HL-60 (cell line): ENCODE measurements around the gene SMIM44.
"Not testable (repeated sequence)": the region's sequence is repeated elsewhere in the genome, so short reads cannot be mapped to it uniquely, and the experiment has no call there.

Experiments used
- DNase-seq, 2 experiments: peaks; one replicate each; pipeline ENCODE4 v3.0.0-alpha.2; 2010 to 2020; ENCODE audit warnings: low read depth in 1 of 2, low spot score in 1 of 2
- H3K27ac ChIP-seq: fragments of 250-450 bp; sonication (Bioruptor Pico); replicated peaks from 2 replicates; pipeline ENCODE4 v1.5.1; 2020; ENCODE audit warnings: mild to moderate bottlenecking, moderate library complexity
- H3K27me3 ChIP-seq: fragments of 250-450 bp; sonication (Bioruptor Pico); 2 replicates; pipeline ENCODE4 v1.5.1; 2021; ENCODE audit warnings: mild to moderate bottlenecking, moderate library complexity; ENCODE audit not compliant: insufficient read depth, poor library complexity, severe bottlenecking
- H3K4me3 ChIP-seq: replicated peaks from 2 replicates; pipeline ENCODE4 v1.5.1; 2011; ENCODE audit warnings: mild to moderate bottlenecking, control low read depth, low read length; ENCODE audit not compliant: insufficient read depth
- CTCF ChIP-seq: IDR thresholded peaks from one replicate; pipeline ENCODE4 v1.5.1; 2011; ENCODE audit warnings: low read length, control low read depth, inconsistent platforms; ENCODE audit not compliant: insufficient read depth
- GABPA ChIP-seq: IDR thresholded peaks from 2 replicates; pipeline ENCODE4 v1.6.1; 2012; ENCODE audit warnings: low read depth
- POLR2AphosphoS5 ChIP-seq: IDR thresholded peaks from 2 replicates; pipeline ENCODE4 v1.6.1; 2012; ENCODE audit warnings: low read depth
- REST ChIP-seq: IDR thresholded peaks from 2 replicates; pipeline ENCODE4 v1.6.1; 2012; ENCODE audit warnings: low read depth; ENCODE audit not compliant: insufficient replicate concordance
- SPI1 ChIP-seq: IDR thresholded peaks from 2 replicates; pipeline ENCODE4 v1.6.1; 2012; ENCODE audit warnings: low read depth, mild to moderate bottlenecking, borderline replicate concordance

Gene SMIM44

GRCh38 chr19:3450796-3451411, 32.3 kb downstream of the SMIM44 start:
- TF ChIP-seq GABPA (no peak), POLR2AphosphoS5 (no peak), SPI1 (no peak), CTCF (no peak), REST (no peak)
- DNase-seq = no peak
- H3K27ac ChIP-seq = no peak overlapping the region

GRCh38 chr19:3448616-3449334, 34.5 kb downstream of the SMIM44 start:
- no peak for DNase-seq
- no peak overlapping the region for H3K4me3 ChIP-seq
- H3K27ac ChIP-seq = no peak overlapping the region
- TF ChIP-seq POLR2AphosphoS5 (no peak), CTCF (no peak), SPI1 (no peak), GABPA (no peak), REST (no peak)
- H3K27me3 ChIP-seq = no peaks in the 10 kb centered on the region

More at GRCh38 chr19:3450796-3451411, 32.3 kb downstream of the SMIM44 start:
- Histone ChIP-seq H3K4me3 (no peak overlapping the region), H3K27me3 (no peaks in the 10 kb centered on the region)

- H3K4me3 ChIP-seq, H3K27ac ChIP-seq, DNase-seq, H3K27me3 ChIP-seq: not testable (repeated sequence)
Observed at GRCh38 chr19:3446657-3447056, 36.6 kb downstream of the SMIM44 start.

- H3K27ac ChIP-seq = no peak overlapping the region
- TF ChIP-seq POLR2AphosphoS5 (no peak; the same call in none of the 2 replicates), SPI1 (no peak), GABPA (no peak), REST (no peak), CTCF (no peak)
Observed at GRCh38 chr19:3444695-3445234, 38.5 kb downstream of the SMIM44 start.

More at GRCh38 chr19:3444695-3445234, 38.5 kb downstream of the SMIM44 start:
- Histone ChIP-seq H3K4me3 (no peak overlapping the region), H3K27me3 (no peaks in the 10 kb centered on the region)
- DNase-seq = no peak
